Activated CD8-positive, alpha-beta memory T cell treated with anti-CD3 and anti-CD28 coated beads, Interleukin-2, amount 10 ng/mL, durations not matched to agents 7 days and 5 days (primary cell): Measurements from ENCODE around the gene RAB6B. TPM values are rescaled to one million over a fixed set of nuclear protein-coding genes. Genes with fewer than 3 reads are reported as not detected.

ENCODE experiments used
- ATAC-seq: fragments of 150-1000 bp; cut with Tn5 transposase; one replicate; pipeline ENCODE4 v1.10.0; 2021; ENCODE audit warnings: moderate library complexity
- CTCF ChIA-PET: fragments of 350-600 bp; sonication (Branson Sonifier 250); formaldehyde crosslinking; loops from one replicate; lab custom pipeline; 2021; ENCODE audit warnings: antibody characterized with exemption; lab: Charles Lee
- DNase-seq: peaks from one replicate; pipeline ENCODE4 v3.0.0-alpha.2; 2020
- H3K27ac Mint-ChIP-seq: one replicate; pipeline ENCODE4 v1.8.0; 2021; ENCODE audit warnings: mild to moderate bottlenecking, mixed read lengths
- H3K27me3 Mint-ChIP-seq: one replicate; pipeline ENCODE4 v1.8.0; 2021; ENCODE audit warnings: mixed read lengths
- H3K36me3 Mint-ChIP-seq: one replicate; pipeline ENCODE4 v1.8.0; 2021; ENCODE audit warnings: mild to moderate bottlenecking, mixed read lengths
- H3K4me1 Mint-ChIP-seq: one replicate; pipeline ENCODE4 v1.8.0; 2021; ENCODE audit warnings: mixed read lengths
- H3K4me3 Mint-ChIP-seq: one replicate; pipeline ENCODE4 v1.8.0; 2021; ENCODE audit warnings: mild to moderate bottlenecking, moderate library complexity, mixed read lengths
- H3K9me3 Mint-ChIP-seq: one replicate; pipeline ENCODE4 v1.8.0; 2022; ENCODE audit warnings: low read depth, mixed read lengths
- total RNA-seq, 2 experiments: library from RNA; stranded (reverse); gene quantifications; one replicate each; pipeline ENCODE4 v1.2.3, GENCODE V29; 2021

Gene RAB6B
- total RNA-seq, 2 experiments from 2014 or later = 1.0 to 1.3 TPM

- CTCF ChIA-PET = no interaction called here
- peaks cover 10% of the 10 kb centered on the region for H3K27me3 Mint-ChIP-seq
- ATAC-seq = no peak
- no peaks in the 10 kb centered on the region for H3K36me3 Mint-ChIP-seq
- no peaks in the 10 kb centered on the region for H3K4me1 Mint-ChIP-seq
- no peak overlapping the region for H3K27ac Mint-ChIP-seq
- no peaks in the 10 kb centered on the region for H3K9me3 Mint-ChIP-seq
- no peak overlapping the region for H3K4me3 Mint-ChIP-seq
- no peak for DNase-seq
Measured at GRCh38 chr3:133843634-133844033, 52.0 kb downstream of the RAB6B start.

GRCh38 chr3:133842158-133842557 is 53.5 kb downstream of the RAB6B start:
- no peak overlapping the region for H3K27ac Mint-ChIP-seq
- H3K9me3 Mint-ChIP-seq = no peaks in the 10 kb centered on the region
- no peaks in the 10 kb centered on the region for H3K4me1 Mint-ChIP-seq
- DNase-seq (no peak), ATAC-seq (no peak)
- H3K36me3 Mint-ChIP-seq = no peaks in the 10 kb centered on the region
- no peak overlapping the region for H3K4me3 Mint-ChIP-seq
- CTCF ChIA-PET = no interaction called here
- H3K27me3 Mint-ChIP-seq = peaks cover 6% of the 10 kb centered on the region

- CTCF ChIA-PET = no interaction called here
- no peak for DNase-seq
- Mint-ChIP-seq H3K4me1 (no peaks in the 10 kb centered on the region), H3K27ac (no peak overlapping the region), H3K4me3 (no peak overlapping the region), H3K27me3 (peaks cover 2% of the 10 kb centered on the region), H3K9me3 (no peaks in the 10 kb centered on the region), H3K36me3 (no peaks in the 10 kb centered on the region)
- ATAC-seq = no peak
Measured at GRCh38 chr3:133841196-133841595, 54.5 kb downstream of the RAB6B start.

GRCh38 chr3:133840767-133841166 is 54.9 kb downstream of the RAB6B start:
- Mint-ChIP-seq H3K27me3 (peaks cover 2% of the 10 kb centered on the region), H3K9me3 (no peaks in the 10 kb centered on the region), H3K27ac (no peak overlapping the region), H3K4me1 (no peaks in the 10 kb centered on the region), H3K36me3 (no peaks in the 10 kb centered on the region), H3K4me3 (no peak overlapping the region)
- ATAC-seq (no peak), DNase-seq (no peak)
- CTCF ChIA-PET = no interaction called here

- Mint-ChIP-seq H3K9me3 (no peaks in the 10 kb centered on the region), H3K36me3 (no peaks in the 10 kb centered on the region), H3K27ac (no peak overlapping the region), H3K27me3 (no peaks in the 10 kb centered on the region), H3K4me1 (no peaks in the 10 kb centered on the region), H3K4me3 (no peak overlapping the region)
- ATAC-seq (no peak), DNase-seq (no peak)
- CTCF ChIA-PET = no interaction called here
Measured at GRCh38 chr3:133840055-133840737, 55.5 kb downstream of the RAB6B start.

- CTCF ChIA-PET = no interaction called here
- no peaks in the 10 kb centered on the region for H3K36me3 Mint-ChIP-seq
- no peak overlapping the region for H3K4me3 Mint-ChIP-seq
- H3K9me3 Mint-ChIP-seq = no peaks in the 10 kb centered on the region
- H3K4me1 Mint-ChIP-seq = no peaks in the 10 kb centered on the region
- DNase-seq = no peak
- no peaks in the 10 kb centered on the region for H3K27me3 Mint-ChIP-seq
- ATAC-seq = no peak
- no peak overlapping the region for H3K27ac Mint-ChIP-seq
Measured at GRCh38 chr3:133838916-133839800, 56.5 kb downstream of the RAB6B start.

- no peak for ATAC-seq
- Mint-ChIP-seq H3K27me3 (no peaks in the 10 kb centered on the region), H3K4me1 (no peaks in the 10 kb centered on the region), H3K4me3 (no peak overlapping the region), H3K36me3 (no peaks in the 10 kb centered on the region), H3K27ac (no peak overlapping the region), H3K9me3 (no peaks in the 10 kb centered on the region)
- DNase-seq = no peak
- CTCF ChIA-PET = no interaction called here
Measured at GRCh38 chr3:133838296-133838789, 57.3 kb downstream of the RAB6B start.

GRCh38 chr3:133837487-133838295 is 58.0 kb downstream of the RAB6B start:
- ATAC-seq (no peak), DNase-seq (no peak)
- Mint-ChIP-seq H3K9me3 (no peaks in the 10 kb centered on the region), H3K4me1 (no peaks in the 10 kb centered on the region), H3K4me3 (no peak overlapping the region), H3K27ac (no peak overlapping the region), H3K27me3 (no peaks in the 10 kb centered on the region), H3K36me3 (no peaks in the 10 kb centered on the region)
- CTCF ChIA-PET = no interaction called here

- H3K27me3 Mint-ChIP-seq = no peaks in the 10 kb centered on the region
- DNase-seq (no peak), ATAC-seq (no peak)
- no peak overlapping the region for H3K4me3 Mint-ChIP-seq
- H3K9me3 Mint-ChIP-seq = no peaks in the 10 kb centered on the region
- no peak overlapping the region for H3K27ac Mint-ChIP-seq
- CTCF ChIA-PET = no interaction called here
- H3K4me1 Mint-ChIP-seq = no peaks in the 10 kb centered on the region
- H3K36me3 Mint-ChIP-seq = no peaks in the 10 kb centered on the region
Measured at GRCh38 chr3:133836497-133837158, 59.1 kb downstream of the RAB6B start.

- ATAC-seq (no peak), DNase-seq (no peak)
- no peak overlapping the region for H3K4me3 Mint-ChIP-seq
- no peaks in the 10 kb centered on the region for H3K36me3 Mint-ChIP-seq
- no peaks in the 10 kb centered on the region for H3K9me3 Mint-ChIP-seq
- CTCF ChIA-PET = no interaction called here
- H3K27ac Mint-ChIP-seq = no peak overlapping the region
- H3K27me3 Mint-ChIP-seq = no peaks in the 10 kb centered on the region
- no peaks in the 10 kb centered on the region for H3K4me1 Mint-ChIP-seq
Measured at GRCh38 chr3:133835961-133836360, 59.7 kb downstream of the RAB6B start.

GRCh38 chr3:133835418-133835743 is 60.3 kb downstream of the RAB6B start:
- Mint-ChIP-seq H3K9me3 (no peaks in the 10 kb centered on the region), H3K27ac (no peak overlapping the region), H3K4me1 (no peaks in the 10 kb centered on the region), H3K4me3 (no peak overlapping the region), H3K36me3 (no peaks in the 10 kb centered on the region), H3K27me3 (no peaks in the 10 kb centered on the region)
- DNase-seq (no peak), ATAC-seq (no peak)
- CTCF ChIA-PET = no interaction called here

GRCh38 chr3:133834621-133835417 is 60.9 kb downstream of the RAB6B start:
- CTCF ChIA-PET = no interaction called here

More at GRCh38 chr3:133834621-133835417, 60.9 kb downstream of the RAB6B start:
- no peaks in the 10 kb centered on the region for H3K36me3 Mint-ChIP-seq
- no peaks in the 10 kb centered on the region for H3K9me3 Mint-ChIP-seq
- H3K4me3 Mint-ChIP-seq = no peak overlapping the region
- no peaks in the 10 kb centered on the region for H3K27me3 Mint-ChIP-seq
- DNase-seq (peak; percentile 34), ATAC-seq (no peak)
- no peaks in the 10 kb centered on the region for H3K4me1 Mint-ChIP-seq
- no peak overlapping the region for H3K27ac Mint-ChIP-seq
